Stimulated activated CD4-positive, alpha-beta T cell treated with anti-CD3 and anti-CD28 coated beads, Interleukin-12 subunit alpha, Interleukin-12 subunit beta, amount 100 ng/mL, for 48 hours (primary cell): Measurements from ENCODE around the gene FAM210B.
"Not testable (repeated sequence)": the region's sequence is repeated elsewhere in the genome, so short reads cannot be mapped to it uniquely, and the experiment has no call there.

Source experiments
- DNase-seq, 3 donors: peaks; one replicate each; pipeline ENCODE4 v3.0.0-alpha.2; 2020; ENCODE audit warnings: low read depth in 2 of 3, low spot score in 1 of 3

Gene FAM210B

GRCh38 chr20:56360133-56360907 is 1.5 kb downstream of the FAM210B start:
- DNase-seq, result no peak

- DNase-seq, result no peak
Observed at GRCh38 chr20:56360908-56361205, 2.1 kb downstream of the FAM210B start.

- DNase-seq, result no peak
Observed at GRCh38 chr20:56361900-56362299, 3.1 kb downstream of the FAM210B start.

GRCh38 chr20:56362833-56363413 is 4.1 kb downstream of the FAM210B start:
- no peak for DNase-seq

GRCh38 chr20:56363491-56363890 is 4.7 kb downstream of the FAM210B start:
- no peak for DNase-seq

GRCh38 chr20:56368351-56369134 is 9.8 kb downstream of the FAM210B start:
- DNase-seq, result no peak

- no peak for DNase-seq
Observed at GRCh38 chr20:56369179-56369578, 10.4 kb downstream of the FAM210B start.

GRCh38 chr20:56371977-56372376 is 13.2 kb downstream of the FAM210B start:
- DNase-seq, result no peak

GRCh38 chr20:56372850-56373249 is 14.1 kb downstream of the FAM210B start:
- DNase-seq, result no peak

GRCh38 chr20:56373942-56374341 is 15.2 kb downstream of the FAM210B start:
- no peak for DNase-seq

GRCh38 chr20:56376331-56376730 is 17.6 kb downstream of the FAM210B start:
- no peak for DNase-seq

- DNase-seq, result no peak
Observed at GRCh38 chr20:56378386-56378785, 19.6 kb downstream of the FAM210B start.

GRCh38 chr20:56380375-56380774 is 21.6 kb downstream of the FAM210B start:
- DNase-seq, result no peak

- no peak for DNase-seq
Observed at GRCh38 chr20:56381501-56381900, 22.7 kb downstream of the FAM210B start.

- DNase-seq, result no peak
Observed at GRCh38 chr20:56382696-56383095, 23.9 kb downstream of the FAM210B start.

GRCh38 chr20:56383334-56383733 is 24.6 kb downstream of the FAM210B start:
- no peak for DNase-seq

GRCh38 chr20:56385130-56385529 is 26.4 kb downstream of the FAM210B start:
- no peak for DNase-seq

- DNase-seq, result no peak
Observed at GRCh38 chr20:56386219-56386618, 27.4 kb downstream of the FAM210B start.

GRCh38 chr20:56388882-56389281 is 30.1 kb downstream of the FAM210B start:
- no peak for DNase-seq

GRCh38 chr20:56389807-56390206 is 31.0 kb downstream of the FAM210B start:
- no peak for DNase-seq

GRCh38 chr20:56390396-56390795 is 31.6 kb downstream of the FAM210B start:
- not testable (repeated sequence) for DNase-seq

GRCh38 chr20:56391037-56391436 is 32.3 kb downstream of the FAM210B start:
- no peak for DNase-seq
